ENCODE measurements around the gene WWTR1.

The WWTR1 gene

GRCh38 chr3:149486726-149487125 lies 171.1 kb downstream of the WWTR1 start:
- no peak for TF ChIP-seq POLR2AphosphoS5 (IDR thresholded peaks at IDR 0.05; ENCODE audit: low read depth, low read length)
- TF ChIP-seq SIN3A (IDR thresholded peaks at IDR 0.05; ENCODE audit: borderline replicate concordance, insufficient read depth, low read length): no peak
- TF ChIP-seq TAF1 (IDR thresholded peaks at IDR 0.05; ENCODE audit: borderline replicate concordance, insufficient read depth, low read length): no peak
- TF ChIP-seq FOXP2 (optimal IDR thresholded peaks at IDR 0.05; ENCODE audit: borderline replicate concordance, extremely low read depth, extremely low read length, insufficient read depth): no peak
- TF ChIP-seq, protein P1, sequence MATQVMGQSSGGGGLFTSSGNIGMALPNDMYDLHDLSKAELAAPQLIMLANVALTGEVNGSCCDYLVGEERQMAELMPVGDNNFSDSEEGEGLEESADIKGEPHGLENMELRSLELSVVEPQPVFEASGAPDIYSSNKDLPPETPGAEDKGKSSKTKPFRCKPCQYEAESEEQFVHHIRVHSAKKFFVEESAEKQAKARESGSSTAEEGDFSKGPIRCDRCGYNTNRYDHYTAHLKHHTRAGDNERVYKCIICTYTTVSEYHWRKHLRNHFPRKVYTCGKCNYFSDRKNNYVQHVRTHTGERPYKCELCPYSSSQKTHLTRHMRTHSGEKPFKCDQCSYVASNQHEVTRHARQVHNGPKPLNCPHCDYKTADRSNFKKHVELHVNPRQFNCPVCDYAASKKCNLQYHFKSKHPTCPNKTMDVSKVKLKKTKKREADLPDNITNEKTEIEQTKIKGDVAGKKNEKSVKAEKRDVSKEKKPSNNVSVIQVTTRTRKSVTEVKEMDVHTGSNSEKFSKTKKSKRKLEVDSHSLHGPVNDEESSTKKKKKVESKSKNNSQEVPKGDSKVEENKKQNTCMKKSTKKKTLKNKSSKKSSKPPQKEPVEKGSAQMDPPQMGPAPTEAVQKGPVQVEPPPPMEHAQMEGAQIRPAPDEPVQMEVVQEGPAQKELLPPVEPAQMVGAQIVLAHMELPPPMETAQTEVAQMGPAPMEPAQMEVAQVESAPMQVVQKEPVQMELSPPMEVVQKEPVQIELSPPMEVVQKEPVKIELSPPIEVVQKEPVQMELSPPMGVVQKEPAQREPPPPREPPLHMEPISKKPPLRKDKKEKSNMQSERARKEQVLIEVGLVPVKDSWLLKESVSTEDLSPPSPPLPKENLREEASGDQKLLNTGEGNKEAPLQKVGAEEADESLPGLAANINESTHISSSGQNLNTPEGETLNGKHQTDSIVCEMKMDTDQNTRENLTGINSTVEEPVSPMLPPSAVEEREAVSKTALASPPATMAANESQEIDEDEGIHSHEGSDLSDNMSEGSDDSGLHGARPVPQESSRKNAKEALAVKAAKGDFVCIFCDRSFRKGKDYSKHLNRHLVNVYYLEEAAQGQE (IDR thresholded peaks at IDR 0.05; ENCODE audit: insufficient read depth in 1 of 2, low read depth in 2 of 2, low read length in 2 of 2): no peak

DNA sequence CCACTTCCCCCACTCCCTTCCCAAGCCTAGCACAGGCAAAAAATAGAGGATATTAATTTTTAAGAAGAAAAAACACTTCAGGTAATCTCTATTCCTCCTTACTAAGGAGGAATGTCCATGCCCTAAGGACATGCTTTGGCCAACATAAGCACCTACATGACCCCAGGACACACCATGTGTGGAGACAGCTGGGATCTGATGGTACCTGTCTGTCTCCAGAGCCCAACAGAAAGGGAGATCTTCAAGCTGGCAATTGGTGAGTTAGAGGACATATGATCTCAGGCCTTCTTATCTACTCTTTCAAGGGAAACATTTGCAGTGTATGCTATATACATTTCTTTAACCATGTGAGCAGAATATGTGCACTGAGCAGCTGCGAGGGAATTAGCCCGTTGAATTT lies 176.3 kb downstream of the WWTR1 start:
- TF ChIP-seq SIN3A (IDR thresholded peaks at IDR 0.05; ENCODE audit: borderline replicate concordance, insufficient read depth, low read length) (no peak), TAF1 (IDR thresholded peaks at IDR 0.05; ENCODE audit: borderline replicate concordance, insufficient read depth, low read length) (no peak), POLR2AphosphoS5 (IDR thresholded peaks at IDR 0.05; ENCODE audit: low read depth, low read length) (no peak), FOXP2 (optimal IDR thresholded peaks at IDR 0.05; ENCODE audit: borderline replicate concordance, extremely low read depth, extremely low read length, insufficient read depth) (no peak)
- TF ChIP-seq, protein P1 (IDR thresholded peaks at IDR 0.05; ENCODE audit: insufficient read depth in 1 of 2, low read depth in 2 of 2, low read length in 2 of 2): no peak

DNA sequence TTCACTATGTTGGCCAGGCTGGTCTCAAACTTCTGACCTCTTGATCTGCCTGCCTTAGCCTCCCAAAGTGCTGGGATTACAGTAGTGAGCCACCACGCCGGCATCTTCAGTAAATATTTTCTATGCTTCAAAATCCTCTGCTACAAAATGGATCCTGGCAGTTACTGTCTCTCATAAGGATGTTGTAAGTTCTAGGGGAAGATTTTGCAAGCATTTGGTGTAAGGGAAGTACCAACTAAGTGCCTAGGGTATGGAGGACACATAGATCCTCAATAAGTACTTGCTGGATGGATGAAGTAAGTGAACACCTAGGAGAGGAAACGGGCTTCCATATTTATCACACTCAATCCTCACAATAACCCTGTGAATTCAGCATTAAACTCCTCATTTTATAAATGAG lies 176.8 kb downstream of the WWTR1 start:
- TF ChIP-seq TAF1 (IDR thresholded peaks at IDR 0.05; ENCODE audit: borderline replicate concordance, insufficient read depth, low read length) (no peak), SIN3A (IDR thresholded peaks at IDR 0.05; ENCODE audit: borderline replicate concordance, insufficient read depth, low read length) (no peak), FOXP2 (optimal IDR thresholded peaks at IDR 0.05; ENCODE audit: borderline replicate concordance, extremely low read depth, extremely low read length, insufficient read depth) (no peak), POLR2AphosphoS5 (IDR thresholded peaks at IDR 0.05; ENCODE audit: low read depth, low read length) (no peak)
- TF ChIP-seq, protein P1 (IDR thresholded peaks at IDR 0.05; ENCODE audit: insufficient read depth in 1 of 2, low read depth in 2 of 2, low read length in 2 of 2): no peak

- TF ChIP-seq POLR2AphosphoS5 (IDR thresholded peaks at IDR 0.05; ENCODE audit: low read depth, low read length) (no peak), TAF1 (IDR thresholded peaks at IDR 0.05; ENCODE audit: borderline replicate concordance, insufficient read depth, low read length) (no peak), FOXP2 (optimal IDR thresholded peaks at IDR 0.05; ENCODE audit: borderline replicate concordance, extremely low read depth, extremely low read length, insufficient read depth) (no peak), SIN3A (IDR thresholded peaks at IDR 0.05; ENCODE audit: borderline replicate concordance, insufficient read depth, low read length) (no peak)
- TF ChIP-seq, protein P1 (IDR thresholded peaks at IDR 0.05; ENCODE audit: insufficient read depth in 1 of 2, low read depth in 2 of 2, low read length in 2 of 2): no peak
Measured at GRCh38 chr3:149480326-149481017, 177.4 kb downstream of the WWTR1 start.

All from PFSK-1 (cell line).